ENCODE results near the gene SLC7A4. TPM values are rescaled to one million over a fixed set of nuclear protein-coding genes. Genes with fewer than 3 reads are reported as not detected.
"Not testable (repeated sequence)": the region's sequence is repeated elsewhere in the genome, so short reads cannot be mapped to it uniquely, and the experiment has no call there.

Gene SLC7A4
- total RNA-seq, 1 donor from 2014 or later = 0.93 TPM

DNA sequence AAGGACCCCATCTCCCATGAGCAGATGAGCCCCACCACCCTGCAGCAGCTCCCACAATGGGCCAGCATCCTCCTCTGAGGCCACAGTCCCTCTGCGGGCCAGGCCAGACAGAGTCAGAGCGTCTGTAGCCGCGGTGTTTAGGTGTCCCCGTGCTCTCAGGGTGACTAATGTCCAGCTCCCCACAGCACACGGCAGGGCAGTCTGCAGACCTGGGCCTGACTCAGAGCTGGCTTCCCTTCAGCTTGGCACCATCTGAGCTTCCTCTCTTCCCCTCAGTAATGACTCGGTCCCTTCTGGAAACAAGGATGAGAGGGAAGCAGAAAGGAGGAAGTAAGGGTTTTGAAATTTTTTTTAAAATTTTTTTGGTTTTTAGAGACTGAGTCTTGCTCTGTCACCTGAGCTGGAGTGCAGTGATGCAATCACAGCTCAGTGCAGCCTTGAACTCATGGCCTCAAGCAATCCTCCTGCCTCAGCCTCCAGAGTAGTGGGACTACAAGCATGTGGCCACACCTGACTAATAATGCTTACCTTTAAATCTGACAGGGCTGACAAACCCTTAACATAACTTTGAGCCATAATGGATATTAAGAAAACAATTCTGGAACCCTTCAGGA, 41.8 kb upstream of the SLC7A4 start:
- Mint-ChIP-seq H3K27ac (ENCODE audit: unreplicated experiment) (no peak overlapping the region), H3K9me3 (ENCODE audit: unreplicated experiment) (peaks cover 12% of the 10 kb centered on the region), H3K4me1 (ENCODE audit: low read depth, unreplicated experiment) (peaks cover 1% of the 10 kb centered on the region), H3K4me3 (ENCODE audit: unreplicated experiment) (no peak overlapping the region), H3K27me3 (ENCODE audit: low read depth, unreplicated experiment) (peaks cover 11% of the 10 kb centered on the region), H3K36me3 (ENCODE audit: low read depth, unreplicated experiment) (no peaks in the 10 kb centered on the region)
- Histone ChIP-seq H3K27ac (ENCODE audit: low read depth, low read length) (no peak overlapping the region), H3K4me3 (ENCODE audit: insufficient read depth, low read depth, low read length) (no peak overlapping the region), H3K9ac (ENCODE audit: low read length) (no peak overlapping the region), H3K79me2 (ENCODE audit: insufficient read depth, low read length) (no peaks in the 10 kb centered on the region), H3K36me3 (ENCODE audit: insufficient read depth, low read length) (no peaks in the 10 kb centered on the region), H4K20me1 (ENCODE audit: insufficient read depth, low read length) (no peaks in the 10 kb centered on the region), H3K27me3 (ENCODE audit: insufficient read depth, low read length) (no peaks in the 10 kb centered on the region), H3K9me3 (ENCODE audit: insufficient read depth, low read depth, low read length) (peaks cover 5% of the 10 kb centered on the region), H2AFZ (ENCODE audit: low read depth, low read length) (peak overlapping the region; percentile 30), H3K4me2 (ENCODE audit: low read length) (peak overlapping the region; percentile 38), H3K4me1 (ENCODE audit: insufficient read depth, low read length) (peaks cover 12% of the 10 kb centered on the region)
- TF ChIP-seq, protein P1, sequence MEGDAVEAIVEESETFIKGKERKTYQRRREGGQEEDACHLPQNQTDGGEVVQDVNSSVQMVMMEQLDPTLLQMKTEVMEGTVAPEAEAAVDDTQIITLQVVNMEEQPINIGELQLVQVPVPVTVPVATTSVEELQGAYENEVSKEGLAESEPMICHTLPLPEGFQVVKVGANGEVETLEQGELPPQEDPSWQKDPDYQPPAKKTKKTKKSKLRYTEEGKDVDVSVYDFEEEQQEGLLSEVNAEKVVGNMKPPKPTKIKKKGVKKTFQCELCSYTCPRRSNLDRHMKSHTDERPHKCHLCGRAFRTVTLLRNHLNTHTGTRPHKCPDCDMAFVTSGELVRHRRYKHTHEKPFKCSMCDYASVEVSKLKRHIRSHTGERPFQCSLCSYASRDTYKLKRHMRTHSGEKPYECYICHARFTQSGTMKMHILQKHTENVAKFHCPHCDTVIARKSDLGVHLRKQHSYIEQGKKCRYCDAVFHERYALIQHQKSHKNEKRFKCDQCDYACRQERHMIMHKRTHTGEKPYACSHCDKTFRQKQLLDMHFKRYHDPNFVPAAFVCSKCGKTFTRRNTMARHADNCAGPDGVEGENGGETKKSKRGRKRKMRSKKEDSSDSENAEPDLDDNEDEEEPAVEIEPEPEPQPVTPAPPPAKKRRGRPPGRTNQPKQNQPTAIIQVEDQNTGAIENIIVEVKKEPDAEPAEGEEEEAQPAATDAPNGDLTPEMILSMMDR (IDR thresholded peaks at IDR 0.05; ENCODE audit: insufficient read depth, low read depth, low read length) = no peak
- TF ChIP-seq EZH2 (IDR thresholded peaks at IDR 0.05; ENCODE audit: insufficient read depth, low read length) = no peak
- FAIRE-seq = peak; percentile 43
- DNase-seq (ENCODE audit: low read depth) = peak; percentile 77

DNA sequence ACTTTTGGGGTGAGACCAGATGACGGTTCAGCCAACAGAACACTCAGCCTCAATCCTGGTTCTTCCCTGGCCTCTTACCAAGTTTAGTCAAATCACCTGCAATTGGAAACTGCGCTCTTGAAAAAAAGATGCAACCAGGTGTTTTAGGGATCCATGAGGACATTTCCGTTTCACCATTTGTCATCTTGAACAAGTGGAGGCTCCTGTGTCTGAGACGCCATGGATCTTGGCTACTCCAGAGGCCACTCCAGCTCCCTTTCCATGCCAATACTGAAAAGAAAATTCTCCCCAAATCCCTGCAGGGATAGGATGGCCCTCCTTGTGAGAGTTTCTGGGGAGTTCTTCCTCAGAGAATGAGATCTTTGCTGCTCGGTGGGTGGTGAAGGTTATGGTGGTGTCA, 41.1 kb upstream of the SLC7A4 start:
- no peaks in the 10 kb centered on the region for H4K20me1 ChIP-seq (ENCODE audit: insufficient read depth, low read length)
- H3K4me1 Mint-ChIP-seq (ENCODE audit: low read depth, unreplicated experiment) = peaks cover 1% of the 10 kb centered on the region
- H3K36me3 Mint-ChIP-seq (ENCODE audit: low read depth, unreplicated experiment) = no peaks in the 10 kb centered on the region
- H3K9me3 ChIP-seq (ENCODE audit: insufficient read depth, low read depth, low read length) = peaks cover 5% of the 10 kb centered on the region
- no peaks in the 10 kb centered on the region for H3K36me3 ChIP-seq (ENCODE audit: insufficient read depth, low read length)
- no peaks in the 10 kb centered on the region for H3K27me3 ChIP-seq (ENCODE audit: insufficient read depth, low read length)
- no peak for DNase-seq (ENCODE audit: low read depth)
- TF ChIP-seq, protein P1 (IDR thresholded peaks at IDR 0.05; ENCODE audit: insufficient read depth, low read depth, low read length) = no peak
- no peak for TF ChIP-seq EZH2 (IDR thresholded peaks at IDR 0.05; ENCODE audit: insufficient read depth, low read length)
- no peak overlapping the region for H3K9ac ChIP-seq (ENCODE audit: low read length)
- H3K27me3 Mint-ChIP-seq (ENCODE audit: low read depth, unreplicated experiment) = peaks cover 7% of the 10 kb centered on the region
- no peak for FAIRE-seq
- no peak overlapping the region for H3K27ac ChIP-seq (ENCODE audit: low read depth, low read length)
- no peak overlapping the region for H3K4me3 Mint-ChIP-seq (ENCODE audit: unreplicated experiment)
- H3K4me3 ChIP-seq (ENCODE audit: insufficient read depth, low read depth, low read length) = no peak overlapping the region
- no peak overlapping the region for H2AFZ ChIP-seq (ENCODE audit: low read depth, low read length)
- no peak overlapping the region for H3K27ac Mint-ChIP-seq (ENCODE audit: unreplicated experiment)
- no peaks in the 10 kb centered on the region for H3K79me2 ChIP-seq (ENCODE audit: insufficient read depth, low read length)
- H3K4me2 ChIP-seq (ENCODE audit: low read length) = peak overlapping the region; percentile 38
- H3K9me3 Mint-ChIP-seq (ENCODE audit: unreplicated experiment) = peaks cover 12% of the 10 kb centered on the region
- peaks cover 12% of the 10 kb centered on the region for H3K4me1 ChIP-seq (ENCODE audit: insufficient read depth, low read length)

DNA sequence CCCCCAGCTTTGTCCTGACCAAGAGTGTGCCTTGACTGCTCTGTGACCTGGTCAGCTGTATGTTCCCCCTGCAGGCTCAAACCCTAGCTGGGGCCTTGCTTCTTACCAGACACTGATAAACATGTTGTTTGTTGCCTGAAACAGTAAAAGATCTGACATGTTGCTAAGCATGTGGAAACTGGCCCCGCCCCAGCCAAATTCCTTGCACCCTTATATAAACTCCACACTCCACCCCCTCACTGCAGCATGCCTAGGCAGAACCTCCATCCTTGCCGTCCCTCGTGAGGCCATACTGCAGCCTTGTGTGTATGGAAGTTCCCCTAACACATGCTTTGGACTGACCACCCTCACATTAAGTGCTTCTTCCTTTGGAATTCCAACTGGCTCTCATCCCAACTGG, 40.7 kb upstream of the SLC7A4 start:
- FAIRE-seq (no peak), DNase-seq (ENCODE audit: low read depth) (no peak)
- no peak overlapping the region for H3K4me3 Mint-ChIP-seq (ENCODE audit: unreplicated experiment)
- TF ChIP-seq EZH2 (IDR thresholded peaks at IDR 0.05; ENCODE audit: insufficient read depth, low read length) = no peak
- TF ChIP-seq, protein P1 (IDR thresholded peaks at IDR 0.05; ENCODE audit: insufficient read depth, low read depth, low read length) = no peak
- Histone ChIP-seq H3K27ac (ENCODE audit: low read depth, low read length) (no peak overlapping the region), H3K4me1 (ENCODE audit: insufficient read depth, low read length) (peaks cover 12% of the 10 kb centered on the region), H3K79me2 (ENCODE audit: insufficient read depth, low read length) (no peaks in the 10 kb centered on the region), H3K4me2 (ENCODE audit: low read length) (no peak overlapping the region), H4K20me1 (ENCODE audit: insufficient read depth, low read length) (no peaks in the 10 kb centered on the region), H3K36me3 (ENCODE audit: insufficient read depth, low read length) (no peaks in the 10 kb centered on the region), H3K9me3 (ENCODE audit: insufficient read depth, low read depth, low read length) (peaks cover 5% of the 10 kb centered on the region), H3K9ac (ENCODE audit: low read length) (no peak overlapping the region), H2AFZ (ENCODE audit: low read depth, low read length) (no peak overlapping the region), H3K4me3 (ENCODE audit: insufficient read depth, low read depth, low read length) (no peak overlapping the region), H3K27me3 (ENCODE audit: insufficient read depth, low read length) (no peaks in the 10 kb centered on the region)
- H3K27ac Mint-ChIP-seq (ENCODE audit: unreplicated experiment) = no peak overlapping the region
- H3K4me1 Mint-ChIP-seq (ENCODE audit: low read depth, unreplicated experiment) = peaks cover 1% of the 10 kb centered on the region
- peaks cover 9% of the 10 kb centered on the region for H3K27me3 Mint-ChIP-seq (ENCODE audit: low read depth, unreplicated experiment)
- no peaks in the 10 kb centered on the region for H3K36me3 Mint-ChIP-seq (ENCODE audit: low read depth, unreplicated experiment)
- H3K9me3 Mint-ChIP-seq (ENCODE audit: unreplicated experiment) = peaks cover 12% of the 10 kb centered on the region

DNA sequence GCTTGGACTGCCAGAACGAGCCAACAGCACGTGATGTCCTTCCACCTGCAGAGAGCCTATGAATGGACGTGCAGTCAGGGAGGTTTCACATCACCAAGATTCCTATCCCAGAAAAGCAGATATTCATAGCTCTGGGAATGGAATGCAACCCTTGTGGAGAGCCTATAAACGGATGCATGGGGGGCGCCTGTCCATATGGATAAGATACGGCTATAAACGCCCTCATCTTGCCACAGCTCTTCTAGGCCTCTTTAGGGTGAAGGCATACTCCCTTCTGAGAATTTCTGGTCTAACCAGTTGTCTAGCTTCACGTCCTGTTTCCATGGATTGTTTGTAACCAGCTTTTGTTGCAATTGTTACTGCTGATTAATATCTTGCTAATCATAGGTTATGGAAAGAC, 39.4 kb upstream of the SLC7A4 start:
- H3K27me3 ChIP-seq (ENCODE audit: insufficient read depth, low read length); H3K4me1 Mint-ChIP-seq (ENCODE audit: low read depth, unreplicated experiment); H3K9ac ChIP-seq (ENCODE audit: low read length); H3K36me3 Mint-ChIP-seq (ENCODE audit: low read depth, unreplicated experiment); H3K79me2 ChIP-seq (ENCODE audit: insufficient read depth, low read length); DNase-seq (ENCODE audit: low read depth); H3K36me3 ChIP-seq (ENCODE audit: insufficient read depth, low read length); H3K4me3 ChIP-seq (ENCODE audit: insufficient read depth, low read depth, low read length); FAIRE-seq; H3K4me2 ChIP-seq (ENCODE audit: low read length); H3K27ac ChIP-seq (ENCODE audit: low read depth, low read length); H3K27ac Mint-ChIP-seq (ENCODE audit: unreplicated experiment); H3K4me3 Mint-ChIP-seq (ENCODE audit: unreplicated experiment); H4K20me1 ChIP-seq (ENCODE audit: insufficient read depth, low read length); H3K9me3 ChIP-seq (ENCODE audit: insufficient read depth, low read depth, low read length); H2AFZ ChIP-seq (ENCODE audit: low read depth, low read length): not testable (repeated sequence)
- H3K4me1 ChIP-seq (ENCODE audit: insufficient read depth, low read length) = peaks cover 12% of the 10 kb centered on the region
- Mint-ChIP-seq H3K27me3 (ENCODE audit: low read depth, unreplicated experiment) (peaks cover 11% of the 10 kb centered on the region), H3K9me3 (ENCODE audit: unreplicated experiment) (peaks cover 12% of the 10 kb centered on the region)

All from astrocyte (in vitro differentiated cells and primary cell).